ENCODE measurements around the gene LPIN1.
"Not testable (repeated sequence)": the region's sequence is repeated elsewhere in the genome, so short reads cannot be mapped to it uniquely, and the experiment has no call there.

LPIN1 gene

GRCh38 chr2:11821705-11822104, 75.3 kb downstream of the LPIN1 start:
- ChIA-PET POLR2A (no interaction called here), CTCF (no interaction called here)
- no peak for DNase-seq (ENCODE audit: extremely low spot score)
- TF ChIP-seq CTCF (IDR thresholded peaks at IDR 0.05; ENCODE audit: control extremely low read depth, extremely low read depth, low read depth, missing control alignments), result no peak

GRCh38 chr2:11822359-11822745, 75.9 kb downstream of the LPIN1 start:
- CTCF ChIA-PET, result interaction anchor here (1.1 kb wide), 1 partner anchor 32 kb away, joined by 3 read pairs; no protein-coding TSS in a partner anchor
- DNase-seq (ENCODE audit: extremely low spot score); POLR2A ChIA-PET: not testable (repeated sequence)

- TF ChIP-seq CTCF (IDR thresholded peaks at IDR 0.05; ENCODE audit: control extremely low read depth, extremely low read depth, low read depth, missing control alignments), result no peak
- no peak for DNase-seq (ENCODE audit: extremely low spot score)
- CTCF ChIA-PET, result interaction anchor here (1.1 kb wide), 1 partner anchor 32 kb away, joined by 3 read pairs; no protein-coding TSS in a partner anchor
- POLR2A ChIA-PET, result no interaction called here
Measured at GRCh38 chr2:11822746-11823451, 76.5 kb downstream of the LPIN1 start.

- TF ChIP-seq CTCF (IDR thresholded peaks at IDR 0.05; ENCODE audit: control extremely low read depth, extremely low read depth, low read depth, missing control alignments), result no peak
- ChIA-PET POLR2A (no interaction called here), CTCF (no interaction called here)
- no peak for DNase-seq (ENCODE audit: extremely low spot score)
Measured at GRCh38 chr2:11824901-11825828, 78.7 kb downstream of the LPIN1 start.

GRCh38 chr2:11827547-11827946, 81.1 kb downstream of the LPIN1 start:
- ChIA-PET CTCF (interaction anchor here (1.7 kb wide), 1 partner anchor 16 kb away, joined by 3 read pairs; no protein-coding TSS in a partner anchor), POLR2A (interaction anchor here (0.6 kb wide), 1 partner anchor 14 kb away, joined by 4 read pairs; no protein-coding TSS in a partner anchor)
- TF ChIP-seq CTCF (IDR thresholded peaks at IDR 0.05; ENCODE audit: control extremely low read depth, extremely low read depth, low read depth, missing control alignments), result no peak
- peak; percentile 57 for DNase-seq (ENCODE audit: extremely low spot score)

- TF ChIP-seq CTCF (IDR thresholded peaks at IDR 0.05; ENCODE audit: control extremely low read depth, extremely low read depth, low read depth, missing control alignments), result no peak
- POLR2A ChIA-PET, result no interaction called here
- CTCF ChIA-PET, result interaction anchor here (1.4 to 2.2 kb wide), 6 partner anchors 10 to 1178 kb away, joined by 3 to 13 read pairs (median 6); no protein-coding TSS in a partner anchor
- DNase-seq (ENCODE audit: extremely low spot score), result no peak
Measured at GRCh38 chr2:11828933-11829323, 82.5 kb downstream of the LPIN1 start.
